IgD-negative memory B cell (primary cell): ENCODE measurements around the gene BHLHE23. TPM values are rescaled to one million over a fixed set of nuclear protein-coding genes. Genes with fewer than 3 reads are reported as not detected.

ENCODE experiments used
- H3K27ac Mint-ChIP-seq, 3 donors: one replicate each; pipeline ENCODE4 v1.8.0; 2020 to 2022; ENCODE audit warnings: mild to moderate bottlenecking in 3 of 3, mixed read lengths in 3 of 3, moderate library complexity in 1 of 3
- H3K27me3 Mint-ChIP-seq: one replicate; pipeline ENCODE4 v1.8.0; 2021; ENCODE audit warnings: mixed read lengths
- H3K36me3 Mint-ChIP-seq: one replicate; pipeline ENCODE4 v1.8.0; 2020; ENCODE audit warnings: mild to moderate bottlenecking, mixed read lengths
- H3K4me1 Mint-ChIP-seq, 3 donors: one replicate each; pipeline ENCODE4 v1.8.0; 2020 to 2022; ENCODE audit warnings: mixed read lengths in 3 of 3, mild to moderate bottlenecking in 1 of 3
- H3K4me3 Mint-ChIP-seq, 4 donors: one replicate each; pipeline ENCODE4 v1.8.0; 2020 to 2022; ENCODE audit warnings: mild to moderate bottlenecking in 4 of 4, mixed read lengths in 4 of 4, moderate library complexity in 3 of 4
- H3K9me3 Mint-ChIP-seq, 3 donors: one replicate each; pipeline ENCODE4 v1.8.0; 2020 to 2021; ENCODE audit warnings: mixed read lengths in 3 of 3, mild to moderate bottlenecking in 1 of 3
- polyA plus RNA-seq: library from polyadenylated mRNA; unstranded; fragments of 300-500 nt; fragmentation: Illumina TruSeq; gene quantifications from one replicate; pipeline ENCODE4 v1.2.3, GENCODE V29; 2021

BHLHE23 gene
- polyA plus RNA-seq, 1 donor from 2014 or later = not detected

- H3K4me1 Mint-ChIP-seq = peaks cover 0 to 6% (median 5%) of the 10 kb centered on the region in 3 donors
- H3K27ac Mint-ChIP-seq = no peak overlapping the region
- no peak overlapping the region for H3K4me3 Mint-ChIP-seq
- peaks cover 54% of the 10 kb centered on the region for H3K27me3 Mint-ChIP-seq
- H3K9me3 Mint-ChIP-seq = peaks cover 0 to 4% (median 2%) of the 10 kb centered on the region in 3 donors
- no peaks in the 10 kb centered on the region for H3K36me3 Mint-ChIP-seq
Measured at GRCh38 chr20:63024573-63025392, 18.0 kb upstream of the BHLHE23 start.

DNA sequence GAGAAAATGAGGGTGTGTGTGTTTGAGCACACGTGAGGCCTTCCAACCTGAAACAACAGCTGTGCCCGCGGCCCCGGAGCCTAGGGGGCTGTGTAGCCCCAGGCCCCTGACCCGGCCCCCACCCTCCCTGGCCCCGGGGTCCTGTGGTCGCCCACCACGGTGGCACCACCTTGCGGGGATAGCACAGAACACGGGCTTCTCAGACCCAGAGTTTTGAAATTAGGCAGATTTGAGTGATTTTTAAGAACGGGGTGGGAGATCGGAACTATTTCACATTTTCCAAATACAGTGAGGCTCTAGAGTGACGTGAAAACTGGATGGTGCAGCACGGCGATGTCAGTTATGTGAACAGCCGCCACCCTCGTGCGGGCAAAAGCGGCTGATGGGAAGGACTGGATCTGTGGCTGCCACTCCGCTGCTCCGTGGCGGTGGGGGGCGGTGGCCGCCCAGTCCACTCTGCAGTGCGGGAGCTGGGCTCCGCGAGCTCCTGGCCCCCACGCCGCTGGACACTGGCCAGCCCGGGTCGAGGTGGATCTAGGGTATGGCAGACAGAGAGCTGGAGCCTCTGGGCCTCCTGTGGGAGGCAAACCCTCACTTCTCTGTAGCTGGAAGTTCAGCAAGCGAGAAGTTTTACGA lies 17.3 kb upstream of the BHLHE23 start:
- H3K4me3 Mint-ChIP-seq = no peak overlapping the region
- H3K27ac Mint-ChIP-seq = no peak overlapping the region
- peaks cover 4 to 8% (median 5%) of the 10 kb centered on the region in 3 donors for H3K9me3 Mint-ChIP-seq
- peaks cover 0 to 5% (median 2%) of the 10 kb centered on the region in 3 donors for H3K4me1 Mint-ChIP-seq
- peaks cover 48% of the 10 kb centered on the region for H3K27me3 Mint-ChIP-seq
- H3K36me3 Mint-ChIP-seq = no peaks in the 10 kb centered on the region

GRCh38 chr20:63023071-63023935 lies 16.5 kb upstream of the BHLHE23 start:
- Mint-ChIP-seq H3K36me3 (peaks cover 3% of the 10 kb centered on the region), H3K9me3 (peaks cover 4 to 10% (median 5%) of the 10 kb centered on the region in 3 donors), H3K4me3 (no peak overlapping the region), H3K27me3 (peaks cover 49% of the 10 kb centered on the region), H3K4me1 (peaks cover 0 to 5% (median 2%) of the 10 kb centered on the region in 3 donors), H3K27ac (no peak overlapping the region)

GRCh38 chr20:63022501-63022900 lies 15.7 kb upstream of the BHLHE23 start:
- Mint-ChIP-seq H3K36me3 (peaks cover 3% of the 10 kb centered on the region), H3K9me3 (peaks cover 4 to 11% (median 5%) of the 10 kb centered on the region in 3 donors), H3K4me1 (peaks cover 0 to 3% (median 2%) of the 10 kb centered on the region in 3 donors), H3K27me3 (peaks cover 44% of the 10 kb centered on the region), H3K27ac (no peak overlapping the region), H3K4me3 (no peak overlapping the region)

DNA sequence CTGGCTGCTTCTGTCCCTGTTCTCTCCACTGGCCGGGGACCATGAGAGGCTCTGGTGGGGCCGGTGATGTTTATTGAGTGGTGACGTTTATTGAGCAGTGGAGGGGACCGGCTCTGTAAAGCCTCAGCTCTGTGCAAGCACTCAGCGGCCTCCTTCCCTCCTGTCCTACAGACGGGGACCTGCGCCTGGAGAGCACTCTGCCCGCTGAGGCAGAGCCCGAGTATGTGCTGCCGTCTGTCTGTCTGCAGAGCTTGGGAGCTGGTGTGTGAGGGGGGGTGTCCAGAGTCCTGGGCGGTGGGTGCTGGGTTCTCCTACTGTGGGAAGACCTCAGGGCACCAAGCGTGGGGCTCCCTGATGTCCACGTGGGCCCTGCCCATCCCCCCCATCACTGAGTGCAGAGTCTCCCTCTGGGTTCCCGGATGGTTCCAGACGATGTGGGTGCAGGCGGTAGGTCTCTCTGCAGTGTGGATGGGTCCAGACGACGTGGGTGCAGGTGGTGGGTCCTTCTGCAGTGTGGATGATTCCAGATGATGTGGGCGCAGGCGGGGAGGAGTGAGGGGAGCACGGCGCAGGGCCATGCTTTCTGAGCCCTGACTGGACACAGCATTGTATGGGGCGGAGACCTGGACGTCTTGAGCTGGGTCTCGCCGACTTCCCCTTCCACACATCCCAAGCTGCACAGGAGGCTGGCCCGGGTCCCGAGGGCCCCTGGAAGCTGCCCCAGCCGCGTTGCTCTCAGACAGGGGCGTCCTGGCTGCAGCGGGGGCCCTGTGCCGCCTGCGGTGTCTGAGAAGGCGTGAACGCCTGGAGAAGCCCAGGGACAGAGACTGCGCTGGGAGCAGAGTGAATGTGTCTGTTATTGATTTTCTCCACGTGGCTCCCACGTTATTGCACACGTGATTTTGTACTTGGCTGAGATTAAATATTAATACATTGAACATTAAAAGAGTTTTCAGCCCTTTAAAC lies 14.9 kb upstream of the BHLHE23 start:
- Mint-ChIP-seq H3K36me3 (peaks cover 3% of the 10 kb centered on the region), H3K27ac (no peak overlapping the region), H3K4me3 (peak overlapping the region in 1 of 4 donors; percentile 22), H3K9me3 (peaks cover 4 to 11% (median 5%) of the 10 kb centered on the region in 3 donors), H3K4me1 (peaks cover 0 to 1% (median 0%) of the 10 kb centered on the region in 3 donors), H3K27me3 (peaks cover 36% of the 10 kb centered on the region)

DNA sequence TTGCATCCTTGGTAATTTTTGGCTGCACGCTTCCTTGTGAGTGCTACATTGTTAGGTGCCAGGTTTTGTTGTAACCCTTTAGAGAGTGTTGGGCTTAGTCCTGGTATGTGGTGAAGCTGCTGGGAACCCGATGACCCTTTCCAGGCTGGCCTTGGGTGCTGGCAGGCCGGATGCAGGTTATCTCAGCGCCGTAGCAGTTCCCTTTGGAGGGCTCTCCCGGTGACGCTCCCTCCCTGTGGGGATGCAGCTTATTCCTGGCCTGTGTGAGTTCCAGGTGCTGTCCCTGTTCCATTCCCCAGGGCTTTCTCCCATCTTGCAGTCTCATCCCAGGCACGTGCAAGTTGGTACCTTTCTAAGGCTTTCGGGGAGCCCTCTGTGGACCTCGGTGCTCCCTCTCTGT lies 13.9 kb upstream of the BHLHE23 start:
- peak overlapping the region in 1 of 3 donors; percentile 45 for H3K27ac Mint-ChIP-seq
- H3K4me3 Mint-ChIP-seq = no peak overlapping the region
- H3K4me1 Mint-ChIP-seq = peaks cover 0 to 2% (median 0%) of the 10 kb centered on the region in 3 donors
- peaks cover 38% of the 10 kb centered on the region for H3K27me3 Mint-ChIP-seq
- peaks cover 4 to 11% (median 5%) of the 10 kb centered on the region in 3 donors for H3K9me3 Mint-ChIP-seq
- H3K36me3 Mint-ChIP-seq = peaks cover 3% of the 10 kb centered on the region

DNA sequence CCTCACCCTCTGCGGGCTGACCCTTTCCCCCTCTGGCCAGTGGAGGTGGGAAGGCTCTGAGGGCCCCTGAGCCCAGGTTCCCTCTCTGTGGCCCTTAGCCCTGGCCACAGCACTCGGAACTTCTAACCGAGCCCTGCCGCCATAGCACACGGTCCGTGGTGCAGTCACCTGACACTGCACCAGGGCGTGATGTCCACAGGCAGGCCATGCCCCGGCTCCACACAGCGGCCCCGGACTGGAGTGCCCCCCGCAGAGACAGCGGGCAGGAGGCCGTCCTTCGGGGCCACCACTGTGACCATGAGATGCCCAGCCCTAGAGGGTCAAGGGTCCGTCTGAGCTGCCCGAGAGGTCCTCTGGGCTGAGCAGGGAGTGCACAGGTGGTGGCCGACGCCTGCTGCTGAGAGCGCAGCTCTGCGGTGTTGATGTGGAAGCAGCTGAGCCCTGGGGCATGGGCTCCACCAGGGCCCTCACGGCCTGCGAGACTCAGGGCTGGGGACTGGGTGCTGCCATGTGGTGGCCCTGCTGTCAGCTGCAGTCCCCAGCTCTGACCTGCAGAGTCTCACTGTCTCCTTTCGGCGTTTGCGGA lies 11.2 kb upstream of the BHLHE23 start:
- Mint-ChIP-seq H3K27ac (peak overlapping the region in 1 of 3 donors; percentile 39), H3K36me3 (peaks cover 3% of the 10 kb centered on the region), H3K9me3 (peaks cover 8 to 28% (median 18%) of the 10 kb centered on the region in 3 donors), H3K4me3 (no peak overlapping the region), H3K27me3 (peaks cover 40% of the 10 kb centered on the region), H3K4me1 (peaks cover 0 to 2% (median 0%) of the 10 kb centered on the region in 3 donors)

GRCh38 chr20:63017076-63017825 lies 10.5 kb upstream of the BHLHE23 start:
- H3K27ac Mint-ChIP-seq = no peak overlapping the region

GRCh38 chr20:63016514-63017075 lies 9.8 kb upstream of the BHLHE23 start:
- H3K27ac Mint-ChIP-seq = no peak overlapping the region
- peaks cover 3% of the 10 kb centered on the region for H3K36me3 Mint-ChIP-seq
- peaks cover 8 to 32% (median 24%) of the 10 kb centered on the region in 3 donors for H3K9me3 Mint-ChIP-seq
- H3K4me3 Mint-ChIP-seq = no peak overlapping the region
- peaks cover 46% of the 10 kb centered on the region for H3K27me3 Mint-ChIP-seq
- H3K4me1 Mint-ChIP-seq = peaks cover 0 to 2% (median 0%) of the 10 kb centered on the region in 3 donors

More at GRCh38 chr20:63017076-63017825, 10.5 kb upstream of the BHLHE23 start:
- peaks cover 42% of the 10 kb centered on the region for H3K27me3 Mint-ChIP-seq
- peaks cover 0 to 2% (median 0%) of the 10 kb centered on the region in 3 donors for H3K4me1 Mint-ChIP-seq
- peaks cover 8 to 32% (median 24%) of the 10 kb centered on the region in 3 donors for H3K9me3 Mint-ChIP-seq
- H3K4me3 Mint-ChIP-seq = no peak overlapping the region
- H3K36me3 Mint-ChIP-seq = peaks cover 3% of the 10 kb centered on the region

- Mint-ChIP-seq H3K27ac (no peak overlapping the region), H3K4me1 (peaks cover 0 to 2% (median 2%) of the 10 kb centered on the region in 3 donors), H3K27me3 (peaks cover 52% of the 10 kb centered on the region), H3K36me3 (peaks cover 3% of the 10 kb centered on the region), H3K4me3 (no peak overlapping the region), H3K9me3 (peaks cover 8 to 35% (median 24%) of the 10 kb centered on the region in 3 donors)
Measured at GRCh38 chr20:63015662-63016361, 9.0 kb upstream of the BHLHE23 start.

DNA sequence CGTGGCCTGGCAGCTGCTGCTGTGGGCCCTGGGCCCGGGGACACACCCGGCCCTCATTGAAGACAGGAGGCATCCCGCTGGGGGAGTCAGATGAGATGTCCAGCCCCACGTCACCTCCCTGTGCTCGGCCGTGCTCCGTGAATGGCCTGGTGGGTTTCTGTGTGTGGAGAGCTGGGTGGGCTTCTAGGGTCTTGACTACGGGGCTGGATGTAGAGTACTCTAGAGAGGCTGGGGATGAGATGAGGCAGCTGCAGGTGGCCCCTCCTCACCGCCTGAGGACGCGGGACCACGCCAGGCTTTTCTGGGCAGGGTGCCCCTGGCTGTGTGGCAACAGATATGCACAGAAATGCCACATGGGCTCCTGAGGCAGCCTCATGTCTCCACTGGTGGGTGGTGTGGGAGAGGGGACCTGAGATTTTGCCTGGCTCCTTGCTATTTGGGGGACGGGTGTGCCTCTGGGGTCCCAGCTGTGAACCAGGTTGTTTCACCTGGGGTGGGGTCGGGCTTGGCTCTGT lies 8.4 kb upstream of the BHLHE23 start:
- H3K36me3 Mint-ChIP-seq = peaks cover 3% of the 10 kb centered on the region
- peaks cover 3 to 5% (median 4%) of the 10 kb centered on the region in 3 donors for H3K4me1 Mint-ChIP-seq
- H3K27ac Mint-ChIP-seq = no peak overlapping the region
- no peak overlapping the region for H3K4me3 Mint-ChIP-seq
- H3K9me3 Mint-ChIP-seq = peaks cover 5 to 37% (median 24%) of the 10 kb centered on the region in 3 donors
- H3K27me3 Mint-ChIP-seq = peaks cover 53% of the 10 kb centered on the region

DNA sequence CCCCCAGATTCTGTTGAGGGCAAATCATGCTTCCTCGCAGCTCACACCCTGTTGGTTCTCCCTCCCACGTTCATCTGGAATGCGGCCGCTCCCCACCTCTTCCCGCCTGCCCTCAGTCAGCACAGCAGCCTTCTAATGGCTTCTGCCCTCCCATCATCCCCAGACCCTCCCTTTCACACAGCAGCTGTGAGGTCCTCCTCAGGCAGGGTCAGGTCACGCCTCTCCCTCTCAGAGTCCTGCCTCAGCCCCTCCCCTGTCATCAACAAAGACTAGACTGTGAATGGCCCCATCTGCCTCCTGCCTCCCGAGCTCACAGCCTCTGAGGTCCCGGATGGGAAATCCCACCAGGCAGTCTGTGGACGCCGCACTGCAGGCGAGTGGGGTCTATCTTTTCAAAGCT lies 7.9 kb upstream of the BHLHE23 start:
- peaks cover 52% of the 10 kb centered on the region for H3K27me3 Mint-ChIP-seq
- peaks cover 6 to 7% (median 6%) of the 10 kb centered on the region in 3 donors for H3K4me1 Mint-ChIP-seq
- peaks cover 4 to 36% (median 24%) of the 10 kb centered on the region in 3 donors for H3K9me3 Mint-ChIP-seq
- H3K4me3 Mint-ChIP-seq = peak overlapping the region in 1 of 4 donors; percentile 47
- H3K27ac Mint-ChIP-seq = peak overlapping the region in 1 of 3 donors; percentile 74
- peaks cover 3% of the 10 kb centered on the region for H3K36me3 Mint-ChIP-seq
